NCI-H1105 treated with DMSO at 0.1 percent for 48 hours (cell line): ENCODE results near the gene MRPS15.
"Not testable (repeated sequence)": the region's sequence is repeated elsewhere in the genome, so short reads cannot be mapped to it uniquely, and the experiment has no call there.

Experiments
- DNase-seq: peaks from one replicate; lab custom pipeline; 2025; lab: John Stamatoyannopoulos, UW

The MRPS15 gene

DNA sequence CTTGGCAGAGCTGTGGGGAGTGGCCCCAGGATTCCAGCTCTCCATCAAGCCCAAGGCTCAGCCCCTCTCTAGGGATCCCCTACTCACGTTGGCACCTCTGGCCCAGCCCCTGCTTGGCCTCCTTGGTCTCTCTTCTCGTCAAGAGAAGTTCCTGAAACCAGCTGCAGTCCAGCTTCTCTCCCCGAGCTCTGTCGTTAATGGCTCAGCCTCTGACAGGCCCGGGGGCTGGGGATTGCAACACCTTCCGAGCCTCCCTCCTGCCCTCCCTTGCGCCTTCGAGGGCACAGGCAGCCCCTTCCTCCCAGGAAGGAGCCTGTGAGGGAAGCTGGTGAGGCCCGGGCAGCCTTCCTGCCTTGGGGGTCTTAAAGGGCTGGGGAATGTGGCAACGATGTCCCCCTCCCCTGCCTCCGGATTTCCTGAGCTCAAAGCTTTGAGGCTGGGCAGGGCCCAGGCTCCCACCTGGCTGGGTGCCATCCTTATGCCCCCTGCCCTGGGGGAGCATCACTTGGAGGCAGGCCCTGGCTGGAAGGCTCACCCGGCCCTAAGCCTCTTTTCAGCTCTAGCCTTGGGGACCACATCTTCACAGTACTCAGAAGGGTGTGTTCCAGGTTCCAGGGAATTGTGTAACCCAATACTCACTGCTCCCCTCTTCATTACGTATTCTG lies 18.7 kb upstream of the MRPS15 start, which contains the start of gene CSF3R:
TSS of gene CSF3R (minus strand) at position 190 of the 665 bp plus-strand sequence. CDS start 3,417 bp downstream, outside the sequence.
- no peak for DNase-seq

DNA sequence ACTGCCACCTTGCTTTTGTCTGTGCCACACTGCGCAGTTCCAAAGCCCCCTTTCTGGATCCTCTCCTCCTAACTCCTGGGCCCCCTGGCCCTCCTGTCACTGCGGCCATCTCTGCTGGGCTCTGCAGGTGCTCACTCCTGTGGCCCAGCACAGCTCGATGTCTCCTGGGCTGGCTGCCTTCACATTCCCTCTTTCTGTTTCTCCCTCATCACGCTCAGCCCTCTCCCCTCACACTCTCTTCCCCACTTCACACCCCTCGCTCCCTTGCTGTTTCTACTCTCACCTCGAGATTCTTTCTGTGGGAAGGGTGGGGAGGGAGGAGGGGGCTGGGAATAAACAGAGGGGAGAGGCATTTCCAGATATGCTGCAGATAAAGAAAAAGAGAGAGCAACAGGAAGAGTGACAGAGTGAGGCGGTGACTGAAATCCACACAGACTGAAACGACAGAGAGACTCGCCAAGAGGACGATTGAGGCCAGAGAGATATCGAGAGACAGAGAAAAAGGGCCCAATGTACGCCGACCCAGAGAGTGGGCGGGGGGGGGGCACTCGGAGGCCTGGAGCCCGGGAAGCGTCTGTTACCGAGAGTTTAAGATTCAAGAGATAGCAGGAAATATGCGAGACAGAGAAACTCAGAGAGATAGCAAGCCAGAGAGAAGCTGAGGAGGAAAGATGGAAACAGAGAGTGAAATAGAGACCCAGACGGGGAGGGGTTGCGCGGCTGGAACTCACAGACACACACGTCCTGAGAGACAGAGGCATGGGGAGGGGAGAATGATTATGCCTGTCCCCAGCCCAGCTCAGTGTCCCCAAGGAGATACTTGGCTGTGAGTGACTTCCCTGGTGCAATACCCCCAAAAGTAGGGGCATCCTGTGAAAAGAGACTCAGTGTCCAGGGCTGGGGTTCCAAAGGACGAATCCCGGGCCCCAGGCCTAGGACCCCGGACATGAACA lies 17.9 kb upstream of the MRPS15 start:
- DNase-seq, result no peak

DNA sequence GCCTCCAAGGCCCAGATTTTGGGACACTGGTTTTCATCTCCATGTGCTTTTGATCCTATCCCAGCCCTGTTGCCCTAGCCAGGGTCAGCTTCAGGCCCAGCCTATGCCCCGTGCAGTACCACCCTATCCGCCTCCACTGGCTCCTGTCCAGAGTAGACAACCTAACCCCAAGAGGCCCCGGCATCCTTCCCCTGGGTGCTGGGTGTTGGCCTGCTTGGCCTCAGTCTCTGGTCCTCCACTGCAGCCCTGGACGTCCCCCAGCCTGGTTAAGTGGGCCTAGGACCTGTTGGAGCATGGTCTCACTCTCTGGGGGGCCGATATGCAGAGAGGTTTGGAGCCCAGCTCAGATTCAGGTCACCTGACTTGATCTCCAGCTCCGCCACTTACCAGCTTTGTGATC lies 16.9 kb upstream of the MRPS15 start:
- DNase-seq, result no peak

DNA sequence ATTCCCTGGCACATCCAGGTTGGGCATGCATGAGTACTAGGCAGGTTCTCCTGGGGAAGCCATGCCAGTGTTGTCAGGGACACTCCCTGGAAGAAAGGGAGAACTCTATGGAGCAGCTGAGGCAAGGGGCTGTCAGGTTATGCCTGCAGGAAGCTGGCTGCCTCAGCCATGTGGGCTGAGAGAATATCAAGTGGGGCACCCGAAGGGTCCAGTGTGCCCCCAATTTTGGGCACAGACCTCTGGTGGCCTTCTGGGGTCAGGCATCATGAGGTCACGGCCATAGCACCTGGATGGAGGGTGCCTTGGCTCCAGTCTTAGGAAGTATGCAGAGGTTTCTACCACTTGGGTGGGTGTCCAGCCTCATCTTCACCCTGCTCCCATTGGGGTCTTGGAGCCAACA lies 16.0 kb upstream of the MRPS15 start:
- no peak for DNase-seq

DNA sequence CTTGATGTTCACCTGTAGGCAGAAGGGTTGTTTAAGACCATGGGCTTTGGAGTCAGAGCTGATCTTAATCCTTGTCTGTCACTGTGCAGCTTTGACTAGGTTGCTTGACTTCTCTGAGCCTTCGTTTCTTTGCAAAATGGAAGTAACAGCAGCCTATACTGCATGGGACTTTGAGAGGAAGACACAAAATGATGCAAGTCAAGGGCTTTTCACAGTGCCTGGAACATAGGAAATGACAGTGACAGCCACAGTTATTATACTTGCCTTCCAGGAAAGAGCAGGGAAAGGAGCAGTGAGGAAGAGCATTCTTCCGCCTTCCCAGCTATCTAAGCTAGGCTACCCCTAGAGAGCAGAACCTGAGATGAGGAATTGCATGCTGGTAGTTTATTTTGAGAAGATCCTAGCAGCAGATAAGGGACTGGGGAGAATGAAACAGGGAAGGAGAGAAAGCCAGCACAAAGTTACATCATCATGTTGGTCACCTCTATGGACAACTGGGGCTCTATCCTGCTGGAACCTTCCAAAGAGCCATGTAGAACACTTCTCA lies 15.4 kb upstream of the MRPS15 start:
- no peak for DNase-seq

DNA sequence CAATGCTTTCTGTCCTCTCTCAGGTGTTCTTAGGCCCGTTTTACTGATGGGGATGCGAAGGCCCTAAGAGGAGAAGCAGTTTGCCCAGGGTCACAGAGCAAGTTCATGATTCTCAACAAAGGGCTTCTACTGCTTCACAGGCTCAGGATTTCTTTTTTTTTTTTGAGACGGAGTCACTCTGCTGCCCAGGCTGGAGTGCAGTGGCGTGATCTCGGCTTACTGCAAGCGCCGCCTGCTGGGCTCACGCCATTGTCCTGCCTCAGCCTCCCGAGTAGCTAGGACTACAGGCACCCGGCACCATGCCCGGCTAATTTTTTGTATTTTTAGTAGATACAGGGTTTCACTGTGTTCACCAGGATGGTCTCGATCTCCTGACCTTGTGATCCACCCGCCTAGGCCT lies 13.4 kb upstream of the MRPS15 start:
- DNase-seq, result not testable (repeated sequence)

DNA sequence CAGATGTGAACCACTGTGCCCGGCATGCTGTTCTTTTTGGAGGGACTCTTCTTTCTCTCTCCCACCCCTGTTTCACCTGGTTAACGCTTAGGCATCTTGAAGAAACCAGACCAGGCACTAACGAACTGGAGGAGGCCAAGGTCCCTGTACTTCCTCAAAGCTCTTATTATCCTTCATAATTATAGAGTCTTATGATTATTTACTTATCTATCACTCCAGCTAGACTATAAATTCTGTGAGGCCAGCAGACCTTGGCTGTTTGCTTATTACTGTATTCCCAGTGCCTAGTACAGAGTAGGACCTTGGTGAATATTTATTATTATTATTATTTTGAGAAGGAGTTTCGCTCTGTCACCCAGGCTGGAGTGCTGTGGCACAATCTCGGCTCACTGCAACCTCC lies 12.8 kb upstream of the MRPS15 start:
- no peak for DNase-seq

DNA sequence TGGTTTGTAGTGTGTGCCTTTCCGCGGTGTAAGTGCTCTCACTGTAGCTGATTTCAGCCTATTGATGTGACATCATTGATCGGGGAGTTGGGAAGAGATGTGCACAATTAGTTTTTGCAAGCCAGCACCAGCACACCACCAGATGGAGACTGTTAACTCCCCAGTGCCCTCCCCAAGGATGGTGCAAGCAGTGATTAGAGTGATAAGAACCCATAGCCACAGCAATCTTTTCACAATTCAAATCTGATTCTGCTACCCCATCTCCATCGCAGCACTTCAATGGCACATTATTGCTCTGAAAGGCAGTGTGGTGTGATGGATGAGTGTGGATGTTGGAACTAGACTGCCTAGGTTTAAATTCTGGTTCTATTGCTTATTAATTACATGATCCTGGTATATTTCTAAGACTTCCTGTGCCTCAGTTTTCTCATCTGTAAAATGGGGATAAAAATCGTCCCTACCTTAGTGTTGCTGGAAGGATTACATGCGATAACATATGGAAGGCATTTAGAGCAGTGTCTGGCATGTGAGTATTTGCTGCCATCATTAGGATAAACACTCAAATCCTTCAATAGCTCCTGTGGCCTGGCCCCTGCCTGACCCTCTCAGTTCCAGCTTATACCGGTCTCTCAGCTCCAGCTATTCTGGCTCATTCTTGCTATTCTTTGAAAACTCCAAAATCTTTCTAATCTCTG lies 11.9 kb upstream of the MRPS15 start:
- DNase-seq, result no peak

DNA sequence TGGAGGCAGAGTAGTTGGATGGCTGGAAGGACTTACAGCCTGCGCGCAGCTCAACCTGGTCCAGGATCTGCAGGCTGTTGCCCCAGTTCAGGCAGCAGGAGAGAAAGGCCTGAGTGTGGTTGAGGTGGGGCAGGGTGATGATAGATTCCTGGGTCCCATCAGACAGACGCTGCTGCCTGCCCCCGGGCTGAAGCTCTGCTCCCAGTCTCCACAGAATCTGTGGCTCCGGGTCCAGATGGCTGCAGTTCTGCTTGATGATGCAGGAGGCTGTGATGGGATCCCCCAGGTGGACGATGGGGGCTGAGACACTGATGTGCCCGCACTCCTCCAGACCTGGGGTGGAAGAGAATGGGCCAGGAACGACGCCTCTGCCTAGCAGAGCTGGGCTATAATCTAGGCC lies 11.2 kb upstream of the MRPS15 start:
- no peak for DNase-seq

DNA sequence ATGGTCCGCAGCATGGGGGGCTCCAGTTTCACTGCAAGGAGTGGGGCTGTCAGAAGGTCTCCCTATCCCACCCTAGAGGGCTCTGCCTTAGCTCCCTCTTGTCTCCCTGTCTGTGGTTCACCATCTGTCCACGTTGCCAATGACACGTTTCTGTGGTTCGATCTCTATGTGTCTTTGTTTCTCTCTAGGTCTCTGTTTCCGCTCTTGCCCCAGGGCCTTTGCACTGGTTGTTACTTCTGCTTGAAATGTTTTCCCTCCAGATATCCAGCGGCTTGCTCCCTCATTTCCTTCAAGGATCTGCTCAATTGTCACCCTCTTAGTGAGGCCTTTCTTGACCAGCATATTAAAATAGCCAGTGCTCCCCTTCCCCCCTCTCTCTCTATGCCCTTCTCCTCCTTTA lies 8.5 kb upstream of the MRPS15 start:
- no peak for DNase-seq

DNA sequence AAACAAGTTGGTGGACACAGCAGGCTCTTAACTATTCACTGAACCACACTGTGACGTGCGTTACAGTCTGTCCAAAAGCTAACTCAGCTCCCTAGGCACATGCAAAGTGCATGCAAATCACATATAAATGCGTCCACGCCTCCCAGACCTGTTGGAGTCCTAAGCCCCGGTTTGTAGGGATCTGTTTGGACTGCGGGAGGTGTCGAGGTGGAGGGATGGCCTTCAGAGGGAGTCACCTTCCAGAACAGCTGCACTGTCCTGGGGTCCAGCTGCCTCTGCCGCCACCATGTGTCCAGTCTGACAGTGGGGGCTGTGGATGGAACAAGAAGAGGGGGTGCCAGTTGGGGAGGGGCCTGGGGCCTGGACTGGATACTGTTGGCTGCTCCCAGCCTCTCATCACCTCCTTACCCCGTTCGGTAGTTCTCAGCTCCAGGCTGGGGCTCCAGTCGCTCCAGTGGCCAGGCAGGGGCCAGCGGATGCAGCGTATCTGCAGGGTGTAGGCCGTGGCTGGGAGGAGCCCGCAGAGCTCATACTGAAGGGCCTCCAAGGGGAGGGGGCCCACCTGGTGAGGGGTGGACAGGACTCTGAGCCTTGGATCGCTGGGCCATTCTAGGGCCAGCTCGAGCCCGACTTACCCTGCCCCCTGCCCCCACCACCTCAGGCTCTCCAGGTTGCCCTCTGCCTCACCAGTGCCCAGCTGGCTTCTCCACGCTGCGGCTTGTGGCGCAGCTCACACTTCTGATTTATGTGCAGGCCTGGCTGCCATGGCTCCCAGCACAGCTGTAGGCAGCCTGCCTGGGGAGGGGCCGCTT lies 7.9 kb upstream of the MRPS15 start:
- no peak for DNase-seq

DNA sequence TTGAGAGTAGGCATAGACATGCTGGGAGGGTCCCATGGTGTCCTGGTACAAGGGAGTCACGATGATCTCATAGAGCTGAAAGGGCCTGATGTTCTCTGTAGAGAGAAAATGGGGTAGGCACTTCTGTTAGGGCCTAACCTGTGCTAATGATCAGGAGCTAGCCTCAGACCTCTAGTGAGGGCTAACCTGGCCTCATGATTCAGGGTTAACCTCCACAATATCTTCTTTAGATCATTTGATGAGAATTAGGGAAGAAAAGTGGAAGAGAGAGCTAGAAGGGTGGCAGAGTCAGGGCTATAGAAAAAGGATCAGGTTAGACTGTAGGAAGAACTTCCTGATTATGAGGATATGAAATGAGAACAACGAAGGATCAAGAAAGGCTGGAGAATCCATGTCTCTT lies 5.0 kb upstream of the MRPS15 start:
- no peak for DNase-seq

DNA sequence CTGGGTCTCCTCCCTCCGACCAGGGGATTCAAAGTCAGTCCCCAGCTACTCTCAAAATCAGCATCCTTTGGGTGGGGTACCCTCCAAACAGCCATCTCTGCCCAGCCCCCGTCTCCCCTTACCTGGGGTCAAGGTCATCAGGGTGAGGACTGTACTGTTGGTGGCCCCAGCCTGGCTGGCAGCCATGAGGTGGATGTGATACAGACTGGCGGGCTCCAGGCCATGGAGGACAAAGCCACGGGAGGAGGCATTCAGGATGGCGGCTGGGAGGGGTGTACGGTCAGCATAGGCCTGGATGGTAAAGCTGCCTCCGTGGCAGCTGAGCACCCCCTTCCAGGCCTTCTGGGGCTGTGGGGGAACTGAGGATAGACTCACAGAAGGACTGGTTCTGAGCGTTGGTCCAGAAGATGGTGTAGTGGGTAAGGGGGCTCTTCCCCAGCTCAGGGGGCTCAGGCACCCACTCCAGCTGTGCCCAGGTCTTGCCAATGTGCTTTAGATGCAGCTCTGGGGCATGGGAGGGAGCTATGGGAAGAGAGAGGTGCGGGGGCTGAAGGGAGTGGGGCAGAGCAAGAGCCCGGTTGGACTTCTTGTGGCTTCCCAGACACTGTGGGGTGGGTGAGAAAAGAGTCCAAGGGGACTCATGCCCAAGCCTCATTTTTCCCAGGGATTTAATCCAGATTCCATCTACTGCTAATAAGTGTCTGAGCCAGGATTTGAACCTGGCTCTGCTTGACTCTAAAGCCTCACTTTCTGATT lies 3.7 kb upstream of the MRPS15 start:
- DNase-seq, result no peak

DNA sequence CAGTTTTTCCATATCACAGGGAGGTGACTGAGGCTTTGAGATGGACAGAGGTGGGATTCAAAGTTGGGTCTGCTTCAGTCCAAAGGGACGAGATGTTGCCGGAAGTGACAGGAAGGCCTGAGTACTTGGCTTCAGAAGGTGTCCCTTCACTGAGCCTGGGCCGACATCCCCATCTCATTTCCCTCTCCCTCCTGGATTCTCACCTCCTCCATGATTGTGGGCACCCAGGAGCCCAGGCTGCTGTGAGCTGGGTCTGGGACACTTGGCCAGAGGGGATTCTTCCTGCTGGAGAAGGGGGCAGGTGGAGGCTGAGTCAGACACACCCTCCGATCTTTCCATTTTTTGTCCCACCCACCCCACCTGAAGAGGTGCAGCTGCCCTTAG lies 2.8 kb upstream of the MRPS15 start:
- no peak for DNase-seq

DNA sequence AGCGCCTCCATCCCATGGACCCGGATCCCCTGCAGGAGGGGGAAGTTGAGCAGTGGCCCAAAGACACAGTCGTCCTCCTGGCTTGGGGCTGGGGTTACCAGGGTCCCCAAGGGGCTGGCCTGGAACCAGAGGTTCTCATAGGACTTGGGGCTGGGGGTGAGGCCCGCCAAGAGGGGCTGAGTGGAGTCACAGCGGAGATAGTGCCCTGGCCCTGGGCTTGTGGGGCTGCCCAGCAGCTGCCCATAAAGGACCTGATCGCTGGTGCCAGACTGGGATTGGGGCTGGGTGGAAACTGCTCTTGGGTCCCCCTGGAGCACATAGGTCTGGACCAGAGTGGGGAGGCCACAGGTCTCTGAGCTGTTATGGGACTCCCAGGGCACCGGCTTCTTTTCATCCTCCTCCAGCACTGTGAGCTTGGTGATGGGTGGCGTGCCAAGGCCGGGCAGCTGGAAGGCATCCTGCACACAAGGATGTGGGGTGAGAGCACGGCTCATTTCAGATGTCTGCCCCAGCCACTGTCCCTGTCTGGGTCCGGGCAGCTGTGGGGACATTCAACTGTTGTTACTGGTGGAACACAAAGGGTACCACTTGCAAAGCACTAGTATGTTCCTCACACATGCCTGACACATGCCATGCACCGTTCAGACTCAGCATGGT lies 2.3 kb upstream of the MRPS15 start:
- no peak for DNase-seq

DNA sequence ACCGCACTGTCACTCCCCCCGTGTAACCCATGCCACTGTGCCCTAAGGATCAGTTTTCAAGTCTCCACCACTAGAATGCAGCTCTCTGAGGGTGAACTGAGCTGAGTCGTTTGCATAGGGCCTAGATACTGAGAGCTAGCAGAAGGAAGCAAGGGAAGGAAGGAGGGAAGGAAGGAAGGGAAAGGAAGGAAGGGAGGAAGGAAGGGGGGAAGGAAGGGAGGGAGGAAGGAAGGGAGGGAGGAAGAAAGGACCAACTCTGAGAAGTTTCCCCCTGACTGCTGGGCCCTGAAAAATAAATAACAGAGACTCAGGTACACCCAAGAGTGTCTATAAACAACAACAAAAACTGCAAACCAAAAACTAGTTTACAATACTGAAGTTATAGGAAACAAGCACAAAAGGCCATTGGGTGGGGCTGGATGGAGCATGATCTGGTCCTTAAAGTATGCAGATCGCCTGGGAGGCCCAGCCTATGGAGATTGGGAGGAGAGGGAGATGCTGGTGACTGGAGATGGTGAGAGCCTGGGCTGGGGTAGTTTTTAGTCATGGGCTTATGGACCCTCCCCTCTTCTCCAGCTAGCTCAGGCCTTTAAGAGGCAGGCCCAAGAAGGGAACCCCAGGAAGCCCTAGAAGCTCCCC lies 1.7 kb upstream of the MRPS15 start:
- no peak for DNase-seq

DNA sequence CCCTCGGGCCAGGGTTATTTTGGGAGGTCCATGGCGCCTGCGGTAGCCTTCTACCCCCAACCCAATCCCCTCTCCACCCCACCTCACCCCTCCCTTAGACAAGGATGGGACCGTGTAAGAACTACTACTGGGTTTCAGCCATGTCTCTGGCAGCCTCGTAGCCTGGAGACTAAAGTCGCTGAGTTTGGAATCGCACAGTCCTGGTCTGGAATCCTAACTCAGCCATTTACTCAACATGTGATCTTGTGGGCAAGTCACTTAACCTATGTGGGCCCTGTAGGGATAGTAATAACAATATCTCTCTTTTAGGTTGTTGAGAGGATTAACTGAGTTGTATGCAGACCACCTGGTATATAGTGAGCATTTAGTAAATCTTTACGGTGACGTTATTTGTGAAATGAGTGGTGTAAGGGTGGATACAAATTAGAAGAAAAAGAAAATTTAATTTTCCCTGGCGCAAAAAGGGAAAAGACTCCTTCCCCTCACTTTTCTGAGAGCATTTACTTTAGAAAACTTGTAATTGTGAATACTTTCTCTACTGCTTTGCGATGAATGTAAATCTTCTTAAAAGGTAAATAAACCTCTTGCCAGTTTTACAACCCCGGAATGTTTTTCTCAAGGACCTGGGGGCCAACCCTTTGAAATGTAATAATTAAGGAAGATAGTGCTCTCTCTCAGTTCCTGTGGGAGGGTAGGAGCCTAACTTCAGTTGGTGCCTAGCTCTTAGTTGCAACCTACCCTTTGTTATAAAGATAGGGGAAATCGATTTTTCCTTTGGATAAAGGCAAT lies 615 bp upstream of the MRPS15 start:
- peak; percentile 92 for DNase-seq

DNA sequence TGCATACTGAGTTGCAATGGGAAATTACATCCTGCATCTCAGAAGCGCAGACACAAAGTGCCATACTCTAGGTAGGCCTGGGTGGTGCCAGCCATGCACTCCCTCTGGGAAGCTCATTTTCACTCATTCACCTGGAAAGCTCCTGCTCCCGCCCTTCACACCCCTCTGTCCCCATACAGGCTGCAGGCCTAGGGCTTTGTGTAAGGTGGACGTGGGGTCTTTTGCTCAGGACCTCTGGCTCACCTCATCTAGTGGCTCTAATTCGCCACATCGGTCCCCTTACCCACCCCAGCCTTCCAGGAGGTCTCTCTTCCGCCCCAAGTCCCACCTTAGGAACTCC lies 751 bp downstream of the MRPS15 start:
- DNase-seq, result no peak

DNA sequence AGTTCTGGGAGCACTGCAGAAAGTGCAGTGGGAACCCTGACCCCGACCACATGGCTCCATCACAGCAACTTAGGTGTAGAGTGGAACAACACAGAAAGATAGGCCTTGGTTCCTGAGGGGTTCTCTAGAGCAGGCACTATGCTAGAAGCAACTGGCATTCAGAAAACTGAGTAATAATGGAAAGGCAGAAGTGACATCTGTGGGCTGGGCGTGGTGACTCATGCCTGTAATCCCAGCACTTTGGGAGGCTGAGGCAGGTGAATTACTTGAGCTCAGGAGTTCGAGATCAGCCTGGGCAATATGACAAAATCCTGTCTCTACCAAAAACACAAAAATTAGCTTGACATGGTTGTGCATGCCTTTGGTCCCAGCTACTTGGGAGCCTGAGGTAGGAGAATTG lies 5.3 kb downstream of the MRPS15 start:
- no peak for DNase-seq
